ENCODE data around the gene GTF3C5. TPM values are rescaled to one million over a fixed set of nuclear protein-coding genes. Genes with fewer than 3 reads are reported as not detected.
"Not testable (repeated sequence)": the region's sequence is repeated elsewhere in the genome, so short reads cannot be mapped to it uniquely, and the experiment has no call there.

The GTF3C5 gene
- total and polyA plus RNA-seq, 2 donors from 2014 or later, result 38.0 to 47.7 TPM

DNA sequence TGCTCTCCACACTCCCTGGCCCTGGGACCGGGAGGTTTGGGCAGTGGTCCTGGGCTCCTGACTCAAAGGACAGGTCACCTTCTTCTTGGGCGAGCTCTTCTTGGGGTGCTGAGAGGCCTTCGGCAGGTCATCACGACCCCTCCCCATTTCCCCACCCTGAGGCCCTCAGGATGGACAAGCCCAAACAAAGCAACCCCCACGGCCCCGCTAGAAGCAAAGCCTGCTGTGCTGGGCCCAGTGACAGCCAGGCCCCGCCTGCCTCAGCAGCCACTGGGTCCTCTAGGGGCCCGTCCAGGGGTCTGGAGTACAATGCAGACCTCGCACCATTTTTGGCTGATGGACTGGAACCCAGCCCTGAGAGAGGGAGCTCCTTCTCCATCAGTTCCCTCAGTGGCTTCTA, 52.9 kb downstream of the GTF3C5 start:
- H3K36me3 ChIP-seq (ENCODE audit: control insufficient read depth in 2 of 3, insufficient read depth in 3 of 3, low read length in 3 of 3); H3K4me1 ChIP-seq (ENCODE audit: control insufficient read depth in 2 of 3, insufficient read depth in 2 of 3, low read depth in 1 of 3, low read length in 3 of 3); H3K4me3 ChIP-seq (ENCODE audit: low read length in 3 of 3); intact Hi-C loops (cut with DNase I); H3K9ac ChIP-seq (ENCODE audit: low read length in 3 of 3); H3K27ac ChIP-seq (ENCODE audit: low read depth in 2 of 2, low read length in 2 of 2); H3K9me3 ChIP-seq (ENCODE audit: control insufficient read depth in 2 of 3, insufficient read depth in 1 of 3, low read length in 3 of 3); H3K27me3 ChIP-seq (ENCODE audit: control insufficient read depth, insufficient read depth, low read length); FAIRE-seq: not testable (repeated sequence)
- DNase-seq, result peak in 2 of 5 donors; percentile 25 to 51

DNA sequence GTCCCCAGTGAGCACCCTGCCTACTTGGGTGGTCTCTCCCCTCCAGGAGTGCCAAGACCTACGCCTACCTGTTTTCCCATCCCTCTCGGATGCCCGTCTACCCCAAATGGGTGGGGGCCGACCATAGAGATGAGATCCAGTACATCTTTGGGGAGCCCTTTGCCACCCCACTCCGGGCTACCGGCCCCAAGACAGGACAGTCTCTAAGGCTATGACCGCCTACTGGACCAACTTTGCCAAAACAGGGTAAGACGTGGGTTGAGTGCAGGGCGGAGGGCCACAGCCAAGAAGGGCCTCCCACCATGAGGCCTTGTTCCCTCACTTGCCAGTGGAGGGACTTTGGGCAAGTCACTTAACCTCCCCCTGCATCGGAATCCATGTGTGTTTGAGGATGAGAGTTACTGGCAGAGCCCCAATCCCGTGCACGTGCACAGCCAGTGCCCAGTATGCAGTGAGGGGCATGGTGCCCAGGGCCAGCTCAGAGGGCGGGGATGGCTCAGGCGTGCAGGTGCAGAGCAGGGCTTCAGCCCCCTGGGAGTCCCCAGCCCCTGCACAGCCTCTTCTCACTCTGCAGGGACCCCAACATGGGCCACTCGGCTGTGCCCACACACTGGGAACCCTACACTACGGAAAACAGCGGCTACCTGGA, 55.5 kb downstream of the GTF3C5 start:
- H3K27ac ChIP-seq (ENCODE audit: low read depth in 2 of 2, low read length in 2 of 2); H3K27me3 ChIP-seq (ENCODE audit: control insufficient read depth, insufficient read depth, low read length); DNase-seq: not testable (repeated sequence)

GRCh38 chr9:133086894-133087293, 56.1 kb downstream of the GTF3C5 start:
- FAIRE-seq, result no peak
- TF ChIP-seq CTCF (IDR thresholded peaks at IDR 0.05; ENCODE audit: borderline replicate concordance, extremely low read depth, insufficient read depth), result no peak
- H3K4me3 ChIP-seq (ENCODE audit: low read length in 3 of 3), result no peak overlapping the region
- H3K27me3 ChIP-seq (ENCODE audit: control insufficient read depth, insufficient read depth, low read length), result no peaks in the 10 kb centered on the region
- intact Hi-C loops (cut with DNase I), result no loop called here
- DNase-seq, result peak in 1 of 5 donors; percentile 35
- no peak overlapping the region for H3K27ac ChIP-seq (ENCODE audit: low read depth in 2 of 2, low read length in 2 of 2)
- H3K9me3 ChIP-seq (ENCODE audit: control insufficient read depth in 2 of 3, insufficient read depth in 1 of 3, low read length in 3 of 3), result no peaks in the 10 kb centered on the region
- H3K4me1 ChIP-seq (ENCODE audit: control insufficient read depth in 2 of 3, insufficient read depth in 2 of 3, low read depth in 1 of 3, low read length in 3 of 3), result no peaks in the 10 kb centered on the region
- no peaks in the 10 kb centered on the region for H3K36me3 ChIP-seq (ENCODE audit: control insufficient read depth in 2 of 3, insufficient read depth in 3 of 3, low read length in 3 of 3)
- H3K9ac ChIP-seq (ENCODE audit: low read length in 3 of 3), result no peak overlapping the region

More for the DNA sequence above, 55.5 kb downstream of the GTF3C5 start:
- H3K4me3 ChIP-seq (ENCODE audit: low read length in 3 of 3); H3K9ac ChIP-seq (ENCODE audit: low read length in 3 of 3); H3K4me1 ChIP-seq (ENCODE audit: control insufficient read depth in 2 of 3, insufficient read depth in 2 of 3, low read depth in 1 of 3, low read length in 3 of 3); H3K36me3 ChIP-seq (ENCODE audit: control insufficient read depth in 2 of 3, insufficient read depth in 3 of 3, low read length in 3 of 3); H3K9me3 ChIP-seq (ENCODE audit: control insufficient read depth in 2 of 3, insufficient read depth in 1 of 3, low read length in 3 of 3); FAIRE-seq; intact Hi-C loops (cut with DNase I): not testable (repeated sequence)

- intact Hi-C loops (cut with DNase I), result no loop called here
- H3K27me3 ChIP-seq (ENCODE audit: control insufficient read depth, insufficient read depth, low read length), result no peaks in the 10 kb centered on the region
- FAIRE-seq (no peak), DNase-seq (peak in 1 of 5 donors; percentile 46)
- no peak for TF ChIP-seq CTCF (IDR thresholded peaks at IDR 0.05; ENCODE audit: borderline replicate concordance, extremely low read depth, insufficient read depth)
- H3K4me1 ChIP-seq (ENCODE audit: control insufficient read depth in 2 of 3, insufficient read depth in 2 of 3, low read depth in 1 of 3, low read length in 3 of 3), result no peaks in the 10 kb centered on the region
- no peaks in the 10 kb centered on the region for H3K9me3 ChIP-seq (ENCODE audit: control insufficient read depth in 2 of 3, insufficient read depth in 1 of 3, low read length in 3 of 3)
- H3K4me3 ChIP-seq (ENCODE audit: low read length in 3 of 3), result no peak overlapping the region
- H3K9ac ChIP-seq (ENCODE audit: low read length in 3 of 3), result no peak overlapping the region
- no peak overlapping the region for H3K27ac ChIP-seq (ENCODE audit: low read depth in 2 of 2, low read length in 2 of 2)
- H3K36me3 ChIP-seq (ENCODE audit: control insufficient read depth in 2 of 3, insufficient read depth in 3 of 3, low read length in 3 of 3), result no peaks in the 10 kb centered on the region
Observed at GRCh38 chr9:133087429-133088145, 56.8 kb downstream of the GTF3C5 start.
